NCI-H1105 treated with DMSO at 0.1 percent for 48 hours (cell line): Measurements from ENCODE around the gene HES3.
"Not testable (repeated sequence)": the region's sequence is repeated elsewhere in the genome, so short reads cannot be mapped to it uniquely, and the experiment has no call there.

Experiments
- DNase-seq: peaks from one replicate; lab custom pipeline; 2025; lab: John Stamatoyannopoulos, UW

Gene HES3

DNA sequence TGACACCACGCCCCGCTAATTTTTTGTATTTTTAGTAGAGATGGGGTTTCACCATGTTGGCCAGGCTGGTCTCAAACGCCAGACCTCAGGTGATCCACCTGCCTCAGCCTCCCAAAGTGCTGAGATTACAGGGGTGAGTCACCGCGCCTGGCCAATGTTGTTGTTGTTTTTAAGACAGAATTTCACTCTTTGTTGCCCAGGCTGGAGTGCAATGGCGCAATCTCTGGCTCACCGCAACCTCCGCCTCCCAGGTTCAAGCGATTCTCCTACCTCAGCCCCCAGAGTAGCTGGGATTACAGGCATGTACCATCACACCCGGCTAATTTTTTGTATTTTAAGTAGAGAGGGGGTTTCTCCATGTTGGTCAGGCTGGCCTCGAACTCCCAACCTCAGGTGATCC is 24.3 kb upstream of the HES3 start:
- DNase-seq: not testable (repeated sequence)

DNA sequence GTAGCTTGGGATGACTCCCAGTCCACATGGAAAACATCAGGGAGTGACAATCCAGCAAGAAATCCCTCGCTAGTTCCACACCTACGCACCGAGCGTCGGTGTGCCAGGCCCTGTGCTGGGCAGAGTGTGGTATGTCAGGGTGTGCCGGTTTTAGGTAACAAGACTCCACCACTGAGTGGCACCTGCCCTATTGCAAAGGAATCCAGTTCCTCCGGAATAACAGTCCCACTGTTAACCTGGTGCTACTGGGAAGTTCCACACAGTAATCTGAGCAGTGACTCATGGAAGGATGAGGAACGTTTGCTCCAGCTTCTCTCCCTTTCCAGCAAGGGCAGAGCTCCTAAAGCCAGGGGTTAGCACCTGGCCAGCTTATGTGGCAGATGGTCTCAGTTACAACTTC is 23.7 kb upstream of the HES3 start:
- DNase-seq: no peak

DNA sequence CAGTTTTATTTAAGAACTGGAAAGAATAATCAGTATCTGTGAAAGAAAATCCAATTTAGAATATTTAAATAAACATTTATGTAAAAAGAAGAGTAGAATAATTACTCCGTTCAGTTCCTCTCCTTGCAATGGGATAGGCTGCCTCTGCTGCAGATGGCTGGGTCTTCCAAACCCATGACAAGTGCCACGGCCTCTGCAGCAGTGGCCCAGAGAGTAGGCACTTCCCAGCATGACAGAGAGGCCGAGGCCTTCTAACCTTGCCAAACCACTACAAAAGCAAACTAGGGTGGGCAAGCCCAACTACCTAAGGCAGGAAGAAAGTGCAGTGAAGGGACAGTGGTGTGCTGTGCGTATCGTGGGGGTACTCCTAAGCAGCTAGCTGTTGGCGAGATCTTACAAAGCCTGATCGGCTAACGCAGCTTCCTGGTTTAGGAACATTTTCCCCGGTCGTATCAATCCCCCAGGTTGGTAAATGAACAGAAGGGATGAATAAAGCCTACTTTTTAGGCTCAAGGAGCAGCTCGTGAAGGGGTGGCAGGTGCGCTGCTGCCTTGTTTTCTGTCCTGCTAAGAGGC is 22.7 kb upstream of the HES3 start:
- no peak for DNase-seq

DNA sequence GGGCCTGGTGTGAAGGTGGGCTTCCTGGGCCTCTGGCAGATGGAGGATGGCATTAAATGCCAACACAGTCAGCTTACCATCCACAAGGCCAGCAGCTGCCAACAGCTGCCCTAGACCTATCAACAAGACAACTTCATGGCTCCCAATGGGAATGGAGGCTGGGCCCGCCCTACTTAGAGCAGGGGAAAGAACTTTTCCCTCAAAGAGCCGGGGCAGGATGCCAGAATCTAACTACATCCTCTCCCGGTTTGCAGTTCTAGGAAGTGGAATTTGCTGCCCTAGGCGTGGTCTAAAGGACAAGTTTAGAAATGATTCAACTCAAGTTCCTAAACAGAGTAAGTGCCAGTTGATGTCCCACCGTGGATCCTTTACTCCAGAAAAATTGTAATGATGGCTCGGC is 21.3 kb upstream of the HES3 start:
- DNase-seq: no peak

DNA sequence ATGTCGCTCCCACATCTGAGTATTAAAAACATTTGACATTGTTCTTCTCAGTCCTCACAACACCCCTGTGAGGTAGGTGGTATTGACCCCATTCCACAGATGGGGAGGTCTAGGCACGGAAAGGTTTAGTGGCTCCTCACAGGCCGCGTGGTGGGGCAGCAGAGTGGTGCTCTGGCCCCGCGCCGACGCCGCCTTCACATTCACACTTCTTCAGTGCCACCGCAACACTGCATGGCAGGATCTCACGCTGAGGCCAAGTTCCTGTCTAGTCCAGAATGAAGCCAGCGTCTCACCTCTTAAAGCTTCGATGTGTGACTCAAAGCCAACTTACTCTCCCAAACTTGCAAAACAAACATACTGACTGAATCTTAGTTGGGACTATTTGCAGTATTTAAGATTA is 20.4 kb upstream of the HES3 start:
- no peak for DNase-seq

GRCh38 chr1:6224718-6225117 is 19.3 kb upstream of the HES3 start:
- DNase-seq: no peak

DNA sequence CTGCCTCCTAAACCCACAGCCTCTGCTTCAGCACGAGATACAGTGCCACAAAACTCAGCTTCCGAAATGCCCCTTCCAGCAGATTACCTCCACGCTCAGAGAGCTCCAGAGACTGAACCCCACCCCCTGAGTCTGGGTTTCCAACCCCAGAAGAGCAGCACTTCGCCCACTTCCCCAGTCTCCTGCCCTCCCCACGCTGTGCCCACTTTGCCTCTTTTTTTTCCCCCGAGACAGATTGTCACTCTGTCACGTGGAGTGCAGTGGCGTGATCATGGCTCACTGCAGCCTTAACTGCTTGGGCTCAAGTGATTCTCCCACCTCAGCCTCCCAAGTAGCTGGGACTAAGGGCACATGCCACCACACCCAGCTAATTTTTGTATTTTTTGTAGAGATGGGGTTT is 18.3 kb upstream of the HES3 start:
- DNase-seq: no peak

DNA sequence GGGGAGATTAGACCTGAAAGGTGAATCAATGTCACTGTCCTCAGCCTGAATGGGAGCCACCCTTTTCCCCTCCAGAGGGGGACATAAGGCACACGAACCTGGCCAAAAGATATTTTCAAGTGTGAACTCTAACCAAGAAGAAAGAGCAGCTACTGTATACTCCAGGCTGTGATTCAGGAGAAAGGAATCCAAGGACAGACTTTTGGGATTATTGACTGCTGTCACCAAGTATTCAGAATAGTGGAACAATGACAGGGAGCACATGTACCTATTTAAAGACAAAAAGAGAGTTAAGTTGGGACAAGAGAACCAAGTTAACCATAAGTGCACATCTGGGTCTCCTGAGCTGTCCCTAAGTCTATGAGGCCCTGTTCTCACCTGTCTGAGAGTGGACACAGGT is 10.6 kb upstream of the HES3 start:
- DNase-seq: no peak

GRCh38 chr1:6234502-6235295 is 9.3 kb upstream of the HES3 start:
- no peak for DNase-seq

DNA sequence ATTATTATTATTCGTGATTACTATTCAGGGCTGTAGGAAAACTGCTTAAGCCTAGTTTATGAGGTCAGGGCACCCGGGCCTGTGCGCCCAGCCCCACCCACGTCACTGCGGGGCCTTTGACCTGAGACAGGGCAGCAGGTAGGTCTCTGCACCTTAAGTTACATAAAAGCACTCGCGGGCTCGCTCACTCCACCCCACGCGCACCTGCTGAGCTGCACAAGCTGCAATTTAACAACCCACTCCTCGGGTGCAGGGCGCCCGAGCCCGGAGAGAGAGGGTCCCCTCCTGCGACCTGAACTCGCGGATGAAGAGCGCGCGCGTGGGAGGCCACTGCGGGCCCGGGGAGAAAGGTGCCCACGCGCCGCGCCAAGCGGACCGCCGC is 8.7 kb upstream of the HES3 start:
- no peak for DNase-seq

- no peak for DNase-seq
Measured at GRCh38 chr1:6237093-6237492, 6.9 kb upstream of the HES3 start.

DNA sequence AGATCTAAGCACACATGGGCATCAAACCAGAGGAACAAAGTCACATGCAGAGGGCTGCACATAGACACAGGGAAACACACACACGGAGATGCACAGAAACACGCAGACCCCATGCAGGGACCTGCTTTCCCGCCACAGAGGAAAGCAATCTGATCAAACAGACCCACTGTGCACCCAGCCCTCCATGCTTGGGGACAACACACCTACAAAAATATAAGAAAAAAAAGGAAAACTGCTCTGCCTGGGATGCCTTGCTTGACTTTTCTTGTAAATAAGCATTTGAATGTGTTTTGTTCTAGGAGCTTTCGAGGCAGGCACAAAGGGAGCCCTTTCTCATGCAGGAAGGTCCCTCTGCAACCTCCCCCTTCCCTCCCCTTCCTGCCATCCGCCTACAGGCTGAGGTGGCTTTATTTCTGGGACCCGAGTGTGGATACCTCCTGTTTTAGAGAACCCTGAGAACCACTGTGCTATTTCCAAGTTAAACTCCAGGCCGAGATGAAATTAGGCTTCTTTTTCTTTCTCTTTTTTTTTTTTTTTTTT is 4.7 kb upstream of the HES3 start:
- DNase-seq: no peak

DNA sequence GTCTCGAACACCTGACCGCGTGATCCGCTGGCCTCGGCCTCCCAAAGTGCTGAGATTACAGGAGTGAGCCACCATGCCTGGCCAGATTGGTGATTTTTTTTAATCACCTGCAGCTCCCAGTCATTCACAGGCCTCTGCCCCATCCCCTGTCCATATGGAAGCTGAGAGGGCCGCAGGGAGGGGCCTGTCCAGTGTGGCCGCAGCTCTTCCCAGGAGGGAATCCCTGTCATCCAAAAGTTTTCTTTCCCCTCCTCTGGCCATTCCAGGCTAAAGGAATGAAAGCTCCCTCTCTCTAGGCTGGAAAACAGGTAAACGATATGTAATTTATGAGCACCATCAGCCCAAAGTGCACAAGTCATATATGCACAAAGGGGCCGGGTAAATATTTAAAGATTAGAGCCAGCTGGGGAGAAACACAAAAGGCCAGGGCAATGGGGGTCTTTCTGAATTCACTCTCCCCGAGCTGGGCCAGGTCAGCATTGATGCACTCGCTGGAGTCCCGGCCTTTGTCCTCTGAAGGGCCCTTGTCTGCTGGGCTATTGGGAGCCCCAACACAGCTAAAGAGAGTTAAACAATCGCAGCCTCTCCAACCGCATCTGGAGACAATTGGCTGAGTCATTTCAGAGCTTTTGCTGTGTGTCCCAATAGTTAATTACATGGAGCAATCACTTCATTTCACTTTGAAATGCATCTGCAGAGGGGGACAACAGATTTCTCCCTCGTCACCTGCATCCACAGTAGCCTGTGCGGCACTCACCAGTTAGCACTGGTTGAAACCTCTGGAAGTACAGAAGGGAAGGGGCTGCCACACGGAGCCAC is 3.8 kb upstream of the HES3 start:
- peak; percentile 18 for DNase-seq

- DNase-seq: no peak
Measured at GRCh38 chr1:6241107-6241886, 2.7 kb upstream of the HES3 start.

GRCh38 chr1:6241887-6242740 is 1.9 kb upstream of the HES3 start:
- DNase-seq: no peak

- DNase-seq: no peak
Measured at GRCh38 chr1:6243053-6243834, 735 bp upstream of the HES3 start.

DNA sequence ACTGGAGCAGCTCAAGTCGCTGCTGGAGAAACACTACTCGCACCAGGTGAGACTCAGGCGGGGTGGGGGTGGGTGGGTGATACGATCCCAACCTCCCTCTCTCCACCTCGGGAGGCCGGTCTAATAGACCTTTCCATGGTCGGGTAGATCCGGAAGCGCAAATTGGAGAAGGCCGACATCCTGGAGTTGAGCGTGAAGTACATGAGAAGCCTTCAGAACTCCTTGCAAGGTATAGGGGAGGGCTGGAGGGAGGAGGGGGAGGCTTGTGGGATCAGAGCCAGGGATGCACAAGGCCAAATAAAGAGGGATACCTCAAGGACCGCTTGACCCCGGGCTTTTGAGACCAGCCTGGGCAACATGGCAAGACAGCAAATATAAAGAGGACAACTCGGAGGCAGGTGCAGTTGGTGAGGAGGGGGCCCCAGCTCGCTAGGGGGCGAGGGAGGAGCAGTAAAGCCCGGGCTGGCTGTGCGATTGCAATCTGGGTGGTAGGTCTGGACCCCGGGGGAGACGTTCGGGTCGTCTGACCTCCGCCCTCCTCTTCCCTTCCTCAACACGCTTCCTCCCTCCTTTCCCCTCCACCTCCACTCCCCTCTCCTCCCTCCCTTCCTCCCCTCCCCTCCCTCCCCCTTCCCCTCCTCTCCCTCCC is 546 bp downstream of the HES3 start:
- DNase-seq: peak; percentile 71

- DNase-seq: peak; percentile 85
Measured at GRCh38 chr1:6245086-6245868, 1.3 kb downstream of the HES3 start.
